K562 (cell line): ENCODE measurements around the gene FN1. TPM values are rescaled to one million over a fixed set of nuclear protein-coding genes. Genes with fewer than 3 reads are reported as not detected.

Experiments used
- ATAC-seq: fragments of 200-7000 bp; cut with Tn5 transposase; 3 replicates; pipeline ENCODE4 v1.9.1; 2020; ENCODE audit warnings: moderate library complexity
- BruUV-seq: library from RNA; stranded (reverse); fragments of 400-500 nt; replicated peaks from 2 replicates; lab custom pipeline; 2021; lab: Mats Ljungman, UMichigan
- CTCF ChIA-PET: fragments of 300-600 bp; formaldehyde crosslinking; extraction: SDS; loops from one replicate; lab custom pipeline; 2021; ENCODE audit warnings: low intra/inter-chr PET ratio; lab: Yijun Ruan, JAX
- POLR2A ChIA-PET: fragments of 300-600, 350-650 bp; sonication (Branson Sonifier 250); formaldehyde crosslinking; extraction: SDS; loops from one replicate; lab custom pipeline; 2021; ENCODE audit warnings: antibody characterized with exemption, inconsistent platforms; lab: Yijun Ruan, JAX
- DNase-seq, 4 experiments: peaks; one replicate each; pipeline versions ENCODE4 v3.0.0 to v3.0.0-alpha.2; 2011 to 2018; ENCODE audit warnings: low spot score in 3 of 4, mixed read lengths in 3 of 4; ENCODE audit errors: extremely low read depth in 1 of 4
- FAIRE-seq: peaks from 2 replicates; lab custom pipeline; 2011; peaks lifted over from hg19 to GRCh38; lab: Jason Lieb, UNC
- H2AFZ ChIP-seq: 2 replicates; pipeline ENCODE4 v1.6.0; 2011; ENCODE audit warnings: low read depth, low read length, control low read depth, inconsistent platforms
- H3K27ac ChIP-seq: fragments of 200-600 bp; 3 replicates; pipeline ENCODE4 v1.8.0; 2011; ENCODE audit warnings: low read depth, mild to moderate bottlenecking, control low read depth, inconsistent platforms, low read length, moderate library complexity, mixed read lengths; ENCODE audit errors: extremely low read depth
- H3K27me3 ChIP-seq, 2 experiments: fragments of 300-600 bp in 1 of 2; 2 replicates in 1 of 2; 3 replicates in 1 of 2; pipeline versions ENCODE4 v1.6.0 to v1.8.0; 2011; ENCODE audit warnings: inconsistent platforms in 2 of 2, low read length in 2 of 2, mild to moderate bottlenecking in 1 of 2, mixed read lengths in 1 of 2, moderate library complexity in 1 of 2; ENCODE audit not compliant: control insufficient read depth in 2 of 2, insufficient read depth in 2 of 2
- H3K36me3 ChIP-seq: fragments of 300-600 bp; 3 replicates; pipeline ENCODE4 v1.8.0; 2011; ENCODE audit warnings: mild to moderate bottlenecking, low read length, inconsistent platforms; ENCODE audit not compliant: control insufficient read depth, insufficient read depth
- H3K4me1 ChIP-seq, 2 experiments: fragments of 200-600 bp in 1 of 2; replicated peaks in 1 of 2; 2 replicates in 1 of 2; 3 replicates in 1 of 2; pipeline versions ENCODE4 v1.5.1 to v1.8.0; 2011; ENCODE audit warnings: inconsistent platforms in 2 of 2, low read length in 2 of 2, mild to moderate bottlenecking in 1 of 2, mixed read lengths in 1 of 2, moderate library complexity in 1 of 2; ENCODE audit not compliant: control insufficient read depth in 2 of 2, insufficient read depth in 2 of 2
- H3K4me2 ChIP-seq: 2 replicates; pipeline ENCODE4 v1.6.1; 2011; ENCODE audit warnings: low read length, control low read depth, inconsistent platforms, mixed read lengths; ENCODE audit not compliant: insufficient read depth
- H3K4me3 ChIP-seq: fragments of 200-600 bp; sonication (generic), shearing (Covaris generic); 2 replicates; pipeline ENCODE4 v1.5.1; 2016; ENCODE audit warnings: control low read depth, inconsistent platforms
- H3K79me2 ChIP-seq: fragments of 200-600 bp; 3 replicates; pipeline ENCODE4 v1.8.0; 2011; ENCODE audit warnings: low read length, inconsistent platforms; ENCODE audit not compliant: control insufficient read depth, insufficient read depth
- H3K9ac ChIP-seq, 2 experiments: 2 replicates each; pipeline versions ENCODE4 v1.6.0 to v1.6.1; 2011; ENCODE audit warnings: low read depth in 2 of 2, low read length in 2 of 2, control low read depth in 1 of 2, inconsistent platforms in 1 of 2, mild to moderate bottlenecking in 1 of 2, mixed read lengths in 1 of 2; ENCODE audit not compliant: insufficient read depth in 1 of 2
- H3K9me1 ChIP-seq: one replicate; pipeline ENCODE4 v1.6.0; 2011; ENCODE audit warnings: inconsistent platforms, mild to moderate bottlenecking, low read length, moderate library complexity; ENCODE audit not compliant: control insufficient read depth, insufficient read depth
- H3K9me3 ChIP-seq: replicated peaks from 2 replicates; pipeline ENCODE4 v1.5.1; 2011; ENCODE audit warnings: low read depth, low read length, inconsistent platforms; ENCODE audit not compliant: control insufficient read depth, insufficient read depth
- H4K20me1 ChIP-seq: replicated peaks from 2 replicates; pipeline ENCODE4 v1.6.1; 2011; ENCODE audit warnings: low read length, inconsistent platforms, mixed read lengths; ENCODE audit not compliant: control insufficient read depth, insufficient read depth
- CBX2 ChIP-seq: fragments of 200-600 bp; sonication (generic); IDR thresholded peaks from one replicate; pipeline ENCODE4 v1.6.1; 2012; ENCODE audit warnings: mild to moderate bottlenecking, low read length, inconsistent platforms; ENCODE audit not compliant: insufficient read depth, poor library complexity, severe bottlenecking
- CGGBP1 ChIP-seq: fragments of 250-450 bp; sonication (Bioruptor Pico); IDR thresholded peaks from 2 replicates; pipeline ENCODE4 v1.9.0; 2021; ENCODE audit warnings: mild to moderate bottlenecking
- ESRRA ChIP-seq: fragments of 450-650 bp; IDR thresholded peaks from 2 replicates; pipeline ENCODE4 v1.6.1; 2014; ENCODE audit warnings: low read depth, mild to moderate bottlenecking, moderate library complexity, borderline replicate concordance
- FOS ChIP-seq: IDR thresholded peaks from 3 replicates; pipeline ENCODE4 v1.6.1; 2011; ENCODE audit not compliant: insufficient read length; ENCODE audit errors: extremely low read depth
- HDAC8 ChIP-seq: fragments of 450-650 bp; IDR thresholded peaks from 2 replicates; pipeline ENCODE4 v1.6.1; 2016; ENCODE audit warnings: mild to moderate bottlenecking, missing genetic modification characterization, moderate library complexity, missing compliant biosample characterization
- HDGF ChIP-seq: fragments of 450-650 bp; IDR thresholded peaks from 2 replicates; pipeline ENCODE4 v1.6.1; 2016
- HINFP ChIP-seq: fragments of 450-650 bp; conservative IDR thresholded peaks from 2 replicates; pipeline ENCODE4 v1.6.1; 2016; ENCODE audit warnings: missing genetic modification characterization, low read depth, mild to moderate bottlenecking, control low read depth, missing compliant biosample characterization
- MTA3 ChIP-seq: fragments of 450-650 bp; formaldehyde crosslinking; IDR thresholded peaks from 2 replicates; pipeline ENCODE4 v1.6.1; 2017; ENCODE audit warnings: mild to moderate bottlenecking, borderline replicate concordance
- NCOA1 ChIP-seq: fragments of 450-650 bp; IDR thresholded peaks from 2 replicates; pipeline ENCODE4 v1.6.1; 2016; ENCODE audit warnings: low read depth
- PHF20 ChIP-seq: fragments of 450-650 bp; IDR thresholded peaks from 2 replicates; pipeline ENCODE4 v1.6.1; 2018; ENCODE audit not compliant: partially characterized antibody
- POLR2G ChIP-seq: fragments of 200-400 bp; formaldehyde crosslinking; IDR thresholded peaks from 2 replicates; pipeline ENCODE4 v1.6.1; 2017; ENCODE audit warnings: low read depth, mild to moderate bottlenecking, antibody characterized with exemption, low read length, moderate library complexity
- RBBP5 ChIP-seq: fragments of 200-600 bp; sonication (generic); IDR thresholded peaks from 2 replicates; pipeline ENCODE4 v1.6.1; 2012; ENCODE audit warnings: borderline replicate concordance, mild to moderate bottlenecking, low read length, control low read depth, inconsistent platforms; ENCODE audit not compliant: insufficient read depth, poor library complexity, severe bottlenecking
- RHOXF2B ChIP-seq: fragments of 250-450 bp; sonication (Bioruptor Pico); conservative IDR thresholded peaks from 2 replicates; pipeline ENCODE4 v1.5.1; 2021
- USF2 ChIP-seq: sonication (generic); formaldehyde crosslinking; IDR thresholded peaks from 2 replicates; pipeline ENCODE4 v1.5.0; 2020; ENCODE audit warnings: missing genetic modification reagents
- ZC3H4 ChIP-seq: sonication (generic); formaldehyde crosslinking; IDR thresholded peaks from 2 replicates; pipeline ENCODE4 v1.9.0; 2021; ENCODE audit warnings: missing genetic modification reagents, borderline replicate concordance
- ZNF184 ChIP-seq: sonication (generic); formaldehyde crosslinking; IDR thresholded peaks from 2 replicates; pipeline ENCODE4 v1.5.0; 2020; ENCODE audit warnings: missing genetic modification reagents
- ZNF282 ChIP-seq: sonication (generic); formaldehyde crosslinking; IDR thresholded peaks from 2 replicates; pipeline ENCODE4 v1.8.1; 2023; ENCODE audit warnings: missing genetic modification reagents
- ZNF561 ChIP-seq: fragments of 450-650 bp; formaldehyde crosslinking; conservative IDR thresholded peaks from 2 replicates; pipeline ENCODE4 v1.4.0; 2020; ENCODE audit warnings: mild to moderate bottlenecking, moderate library complexity
- ZNF764 ChIP-seq: fragments of 250-450 bp; sonication (Bioruptor Pico); IDR thresholded peaks from 2 replicates; pipeline ENCODE4 v1.4.0; 2020; ENCODE audit warnings: low read depth, mild to moderate bottlenecking, moderate library complexity
- WGBS: fragments of 100-300 bp; shearing (Covaris generic); methylation state at CpG from one replicate; pipeline ENCODE4 v1.1.6; 2016; ENCODE audit warnings: low coverage, mixed read lengths; ENCODE audit not compliant: insufficient coverage; ENCODE audit errors: missing lambda C conversion rate; 5-methylcytosine and 5-hydroxymethylcytosine counted together
- in situ Hi-C: fragments of 300-500 bp; cut with MboI; formaldehyde crosslinking; loops from 4 replicates; pipeline ENCODE4 v1.15.0; 2018; ENCODE audit warnings: inconsistent platforms, mixed read lengths
- intact Hi-C: fragments of 100-400 bp; cut with micrococcal nuclease; formaldehyde crosslinking; loops from 2 replicates; pipeline ENCODE4 v1.14.2; 2022
- polyA plus RNA-seq, 8 experiments: library from polyadenylated mRNA; depleted of rRNA in 4 of 8; stranded (reverse) in 5 of 8; unstranded in 3 of 8; fragments of >200 nt; fragmentation: Nextera tagmentation in 2 of 8; fragmentation: Illumina TruSeq in 1 of 8; extraction: Ambion mirVana in 2 of 8; extraction: Trizol in 1 of 8; gene quantifications; 2 replicates each; pipeline versions ENCODE4 v1.2.1 to v1.2.3, GENCODE V29; 2011 to 2014; ENCODE audit warnings: inconsistent platforms in 1 of 8, missing spikeins in 1 of 8
- total RNA-seq, 7 experiments: library from RNA; depleted of rRNA in 6 of 7; stranded (reverse); fragments of >200 nt in 6 of 7; fragmentation: Illumina TruSeq in 2 of 7; extraction: Trizol in 2 of 7; gene quantifications; 2 replicates each; pipeline versions ENCODE4 v1.2.1 to v1.2.3, GENCODE V29; 2011 to 2021; ENCODE audit warnings: low replicate concordance in 1 of 7

The FN1 gene
- total and polyA plus RNA-seq, 9 of the 15 experiments (the other 6 are each of a cell fraction or from before 2014, with no cell fraction given), result 7.4 to 19.1 (median 11.2) TPM

GRCh38 chr2:215315301-215315700 is 120.6 kb downstream of the FN1 start:
- no peaks in the 10 kb centered on the region for H3K27me3 ChIP-seq
- no peak overlapping the region for H3K4me3 ChIP-seq
- TF ChIP-seq POLR2G, result no peak
- TF ChIP-seq CBX2, result no peak
- TF ChIP-seq HDGF, result no peak
- TF ChIP-seq ZC3H4 (CRISPR knock-in tag), result no peak
- TF ChIP-seq CGGBP1, result no peak
- TF ChIP-seq ZNF561 (CRISPR knock-in tag), result no peak
- TF ChIP-seq ZNF764 (CRISPR knock-in tag), result no peak
- TF ChIP-seq RHOXF2B (CRISPR knock-in tag), result no peak
- no peak for TF ChIP-seq FOS
- no peak for TF ChIP-seq ZNF282 (CRISPR knock-in tag)
- TF ChIP-seq USF2 (CRISPR knock-in tag), result no peak
- TF ChIP-seq RBBP5, result no peak
- no peak for TF ChIP-seq HDAC8 (tag)
- TF ChIP-seq ZNF184 (CRISPR knock-in tag), result no peak
- no peak for TF ChIP-seq HINFP (tag)
- no peak for TF ChIP-seq MTA3
- no peak for TF ChIP-seq NCOA1
- no peak for TF ChIP-seq PHF20
- TF ChIP-seq ESRRA, result no peak
- TF ChIP-seq, all 486 proteins: peak for 0
- no peak for ATAC-seq
- H3K9ac ChIP-seq, result peak overlapping the region; percentile 24 to 25; a peak in 1 of 4 replicates
- ChIA-PET POLR2A (no interaction called here), CTCF (no interaction called here)
- in situ Hi-C loops (no loop called here), intact Hi-C loops (no loop called here)
- H3K36me3 ChIP-seq, result peaks cover 72% of the 10 kb centered on the region
- WGBS, result 100% methylated on average over 1 of the region's 2 CpGs
- no peak overlapping the region for H2AFZ ChIP-seq
- peaks cover 0 to 13% of the 10 kb centered on the region in 2 experiments; a peak in 4 of 5 replicates for H3K4me1 ChIP-seq
- H4K20me1 ChIP-seq, result no peaks in the 10 kb centered on the region
- no peaks in the 10 kb centered on the region for H3K9me3 ChIP-seq
- DNase-seq, result no peak
- H3K4me2 ChIP-seq, result no peak overlapping the region
- H3K27ac ChIP-seq, result no peak overlapping the region
- FAIRE-seq, result no peak
- H3K79me2 ChIP-seq, result peaks cover 87% of the 10 kb centered on the region
- no TSS peak for BruUV-seq
- no peaks in the 10 kb centered on the region for H3K9me1 ChIP-seq
